Activated CD4-positive, alpha-beta T cell treated with anti-CD3 and anti-CD28 coated beads, Interleukin-2, amount 10 ng/mL, durations not matched to agents 24 days and 14 days (primary cell): ENCODE measurements around the gene SURF2. TPM values are rescaled to one million over a fixed set of nuclear protein-coding genes. Genes with fewer than 3 reads are reported as not detected.

Experiments
- DNase-seq: peaks from one replicate; pipeline ENCODE4 v3.0.0; 2022
- H3K27ac Mint-ChIP-seq: one replicate; pipeline ENCODE4 v1.8.0; 2022; ENCODE audit warnings: mild to moderate bottlenecking, mixed read lengths
- H3K27me3 Mint-ChIP-seq: one replicate; pipeline ENCODE4 v1.8.0; 2022; ENCODE audit warnings: mixed read lengths
- H3K36me3 Mint-ChIP-seq: one replicate; pipeline ENCODE4 v1.8.0; 2022; ENCODE audit warnings: low read depth, mild to moderate bottlenecking, mixed read lengths
- H3K4me1 Mint-ChIP-seq: one replicate; pipeline ENCODE4 v1.8.0; 2021; ENCODE audit warnings: mixed read lengths
- H3K4me3 Mint-ChIP-seq: one replicate; pipeline ENCODE4 v1.8.0; 2022; ENCODE audit warnings: mild to moderate bottlenecking, moderate library complexity, mixed read lengths
- H3K9me3 Mint-ChIP-seq: one replicate; pipeline ENCODE4 v1.8.0; 2021; ENCODE audit warnings: mixed read lengths
- intact Hi-C: fragments of 100-400 bp; cut with micrococcal nuclease; formaldehyde crosslinking; loops from one replicate; pipeline ENCODE4 v1.15.1; 2023
- total RNA-seq: library from RNA; stranded (reverse); gene quantifications from 2 replicates; pipeline ENCODE4 v1.2.3, GENCODE V29; 2022

SURF2 gene
- total RNA-seq, 1 donor from 2014 or later, result 28.5 TPM

GRCh38 chr9:133396952-133397351 is 40.6 kb downstream of the SURF2 start:
- Mint-ChIP-seq H3K27me3 (no peaks in the 10 kb centered on the region), H3K4me3 (no peak overlapping the region), H3K4me1 (no peaks in the 10 kb centered on the region), H3K36me3 (no peaks in the 10 kb centered on the region), H3K9me3 (no peaks in the 10 kb centered on the region), H3K27ac (no peak overlapping the region)
- intact Hi-C loops, result no loop called here
- DNase-seq, result no peak

DNA sequence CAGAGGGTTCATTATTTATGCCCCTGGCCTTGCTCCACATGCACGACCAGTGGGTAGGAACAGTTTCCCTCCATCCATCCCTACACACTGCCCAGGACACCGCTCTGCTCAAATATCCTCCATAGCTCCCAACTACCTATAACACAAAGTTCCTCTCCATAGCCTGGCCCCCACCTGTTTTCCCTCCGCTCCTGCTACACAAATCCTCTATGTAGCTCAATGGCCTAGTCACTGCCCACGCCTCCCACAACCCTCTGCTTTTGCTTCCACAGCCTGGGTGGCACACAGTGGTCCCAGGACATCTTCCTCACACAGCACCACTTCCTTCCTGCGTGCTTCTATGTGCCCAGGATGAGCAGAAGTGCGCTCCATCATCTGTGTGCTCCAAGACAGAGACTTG is 41.0 kb downstream of the SURF2 start:
- intact Hi-C loops, result no loop called here
- H3K4me1 Mint-ChIP-seq, result no peaks in the 10 kb centered on the region
- H3K4me3 Mint-ChIP-seq, result no peak overlapping the region
- no peak overlapping the region for H3K27ac Mint-ChIP-seq
- H3K36me3 Mint-ChIP-seq, result no peaks in the 10 kb centered on the region
- H3K9me3 Mint-ChIP-seq, result no peaks in the 10 kb centered on the region
- no peak for DNase-seq
- no peaks in the 10 kb centered on the region for H3K27me3 Mint-ChIP-seq

GRCh38 chr9:133397895-133398294 is 41.5 kb downstream of the SURF2 start:
- Mint-ChIP-seq H3K27me3 (no peaks in the 10 kb centered on the region), H3K9me3 (no peaks in the 10 kb centered on the region), H3K4me1 (no peaks in the 10 kb centered on the region), H3K36me3 (no peaks in the 10 kb centered on the region), H3K27ac (no peak overlapping the region), H3K4me3 (no peak overlapping the region)
- DNase-seq, result no peak
- intact Hi-C loops, result no loop called here

- Mint-ChIP-seq H3K4me1 (peaks cover 3% of the 10 kb centered on the region), H3K9me3 (no peaks in the 10 kb centered on the region), H3K4me3 (no peak overlapping the region), H3K27ac (no peak overlapping the region), H3K36me3 (peaks cover 5% of the 10 kb centered on the region), H3K27me3 (no peaks in the 10 kb centered on the region)
- intact Hi-C loops, result loop anchor here (5.0 kb wide), 1 partner anchor 213 kb away; no protein-coding TSS in a partner anchor
- no peak for DNase-seq
These were observed 43.9 kb downstream of the SURF2 start for GRCh38 chr9:133400292-133400691.

- no peak for DNase-seq
- Mint-ChIP-seq H3K27ac (no peak overlapping the region), H3K4me3 (no peak overlapping the region), H3K27me3 (no peaks in the 10 kb centered on the region), H3K9me3 (no peaks in the 10 kb centered on the region), H3K4me1 (peaks cover 3% of the 10 kb centered on the region), H3K36me3 (peaks cover 16% of the 10 kb centered on the region)
- intact Hi-C loops, result loop anchor here (5.0 kb wide), 1 partner anchor 214 kb away; no protein-coding TSS in a partner anchor
These were observed 45.2 kb downstream of the SURF2 start for GRCh38 chr9:133401588-133401987.

- DNase-seq, result no peak
- intact Hi-C loops, result loop anchor here (5.0 kb wide), 1 partner anchor 215 kb away; no protein-coding TSS in a partner anchor
- no peak overlapping the region for H3K4me3 Mint-ChIP-seq
- H3K9me3 Mint-ChIP-seq, result no peaks in the 10 kb centered on the region
- H3K36me3 Mint-ChIP-seq, result peaks cover 25% of the 10 kb centered on the region
- H3K4me1 Mint-ChIP-seq, result peaks cover 10% of the 10 kb centered on the region
- H3K27me3 Mint-ChIP-seq, result no peaks in the 10 kb centered on the region
- H3K27ac Mint-ChIP-seq, result no peak overlapping the region
These were observed 46.3 kb downstream of the SURF2 start for GRCh38 chr9:133402689-133403088.

GRCh38 chr9:133403766-133404453 is 47.6 kb downstream of the SURF2 start:
- H3K36me3 Mint-ChIP-seq, result peaks cover 29% of the 10 kb centered on the region
- no peak overlapping the region for H3K27ac Mint-ChIP-seq
- H3K4me3 Mint-ChIP-seq, result no peak overlapping the region
- H3K4me1 Mint-ChIP-seq, result peaks cover 10% of the 10 kb centered on the region
- intact Hi-C loops, result loop anchor here (1.0 to 5.0 kb wide), 2 partner anchors 75 to 217 kb away; partner anchors contain the start of gene SLC2A6
- DNase-seq, result peak; percentile 84
- no peaks in the 10 kb centered on the region for H3K9me3 Mint-ChIP-seq
- no peaks in the 10 kb centered on the region for H3K27me3 Mint-ChIP-seq

GRCh38 chr9:133404454-133405002 is 48.2 kb downstream of the SURF2 start:
- intact Hi-C loops, result loop anchor here (1.0 to 5.0 kb wide), 2 partner anchors 75 to 217 kb away; partner anchors contain the start of gene SLC2A6
- DNase-seq, result no peak
- H3K27ac Mint-ChIP-seq, result no peak overlapping the region
- no peaks in the 10 kb centered on the region for H3K27me3 Mint-ChIP-seq
- H3K4me3 Mint-ChIP-seq, result no peak overlapping the region
- peaks cover 10% of the 10 kb centered on the region for H3K4me1 Mint-ChIP-seq
- no peaks in the 10 kb centered on the region for H3K9me3 Mint-ChIP-seq
- H3K36me3 Mint-ChIP-seq, result peaks cover 31% of the 10 kb centered on the region

- Mint-ChIP-seq H3K4me1 (peaks cover 12% of the 10 kb centered on the region), H3K4me3 (no peak overlapping the region), H3K27ac (no peak overlapping the region), H3K36me3 (peaks cover 43% of the 10 kb centered on the region), H3K27me3 (no peaks in the 10 kb centered on the region), H3K9me3 (no peaks in the 10 kb centered on the region)
- intact Hi-C loops, result no loop called here
- no peak for DNase-seq
These were observed 49.4 kb downstream of the SURF2 start for GRCh38 chr9:133405508-133406438.

GRCh38 chr9:133406480-133407307 is 50.3 kb downstream of the SURF2 start:
- Mint-ChIP-seq H3K4me1 (peaks cover 12% of the 10 kb centered on the region), H3K36me3 (peaks cover 47% of the 10 kb centered on the region), H3K27me3 (no peaks in the 10 kb centered on the region), H3K9me3 (no peaks in the 10 kb centered on the region), H3K4me3 (no peak overlapping the region), H3K27ac (peak overlapping the region; percentile 68)
- DNase-seq, result peak; percentile 92
- intact Hi-C loops, result loop anchor here (1.0 kb wide), 1 partner anchor 80 kb away; no protein-coding TSS in a partner anchor

GRCh38 chr9:133408042-133408441 is 51.7 kb downstream of the SURF2 start:
- intact Hi-C loops, result no loop called here
- no peaks in the 10 kb centered on the region for H3K9me3 Mint-ChIP-seq
- peaks cover 53% of the 10 kb centered on the region for H3K36me3 Mint-ChIP-seq

More at GRCh38 chr9:133408042-133408441, 51.7 kb downstream of the SURF2 start:
- no peak overlapping the region for H3K27ac Mint-ChIP-seq
- H3K4me3 Mint-ChIP-seq, result no peak overlapping the region
- DNase-seq, result no peak
- no peaks in the 10 kb centered on the region for H3K27me3 Mint-ChIP-seq
- H3K4me1 Mint-ChIP-seq, result peaks cover 12% of the 10 kb centered on the region
